RWPE1 (cell line): Measurements from ENCODE around the gene MEGF6.

Experiments
- CTCF ChIA-PET: fragments of 350-600 bp; sonication (Branson Sonifier 250); formaldehyde crosslinking; extraction: SDS; loops from one replicate; lab custom pipeline; 2021; lab: Yijun Ruan, JAX
- POLR2A ChIA-PET: fragments of 400-600 bp; formaldehyde crosslinking; extraction: SDS; loops from one replicate; lab custom pipeline; 2020; ENCODE audit warnings: antibody characterized with exemption; ENCODE audit not compliant: low non-redundant PET; lab: Yijun Ruan, JAX
- DNase-seq: peaks from one replicate; pipeline ENCODE4 v3.0.0; 2012; ENCODE audit warnings: low spot score
- H3K27ac ChIP-seq: fragments of 450-650 bp; 2 replicates; pipeline ENCODE4 v1.5.1; 2017
- TF ChIP-seq, protein P1 (sequence below): fragments of 450-650 bp; conservative IDR thresholded peaks from 2 replicates; pipeline ENCODE4 v1.5.1; 2017; ENCODE audit warnings: low read depth, mild to moderate bottlenecking

MEGF6 gene

DNA sequence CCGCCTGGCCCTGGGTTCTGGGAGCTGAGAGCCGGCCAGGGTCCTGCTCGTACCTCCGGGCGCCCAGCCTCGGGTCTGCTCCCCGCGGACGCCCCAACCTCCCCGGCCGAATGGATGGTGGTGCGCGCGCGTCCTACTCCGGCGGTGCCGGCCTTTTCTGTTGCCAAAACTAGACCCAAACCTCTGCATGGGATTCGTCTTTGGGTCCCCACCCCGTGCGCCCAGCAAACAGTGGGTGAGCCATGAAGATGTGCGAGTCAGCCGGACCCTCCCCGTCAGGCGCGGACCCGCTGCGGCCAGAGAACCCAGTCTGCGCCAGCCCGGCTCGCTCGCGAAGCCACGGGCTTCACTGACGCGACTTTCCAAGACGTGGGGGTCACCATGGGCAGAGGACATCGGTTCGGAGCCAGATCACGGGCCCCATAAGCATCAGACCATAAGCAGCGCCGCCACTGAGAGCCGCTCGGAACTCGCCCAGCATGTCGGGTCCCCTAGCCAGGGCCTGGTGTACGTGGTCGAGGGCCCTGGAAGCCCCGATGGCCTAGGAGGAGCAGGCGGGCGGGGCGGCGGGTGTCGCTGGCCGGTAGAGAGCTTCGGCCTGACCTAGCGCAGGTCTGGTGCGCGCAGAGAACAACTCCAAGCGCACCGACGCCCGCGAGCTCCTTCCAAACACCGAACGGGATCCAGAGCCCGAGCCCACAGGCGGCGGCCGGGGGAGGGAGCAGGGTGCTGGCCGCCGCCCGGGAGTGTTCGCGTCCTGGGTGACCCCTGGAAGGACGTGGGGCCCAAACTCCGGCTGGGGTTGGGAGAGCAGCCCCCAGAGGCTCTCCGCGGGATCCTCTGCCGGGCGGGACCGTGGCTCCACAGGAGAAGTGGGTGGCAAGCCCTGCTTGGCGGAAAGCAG lies 40.0 kb upstream of the MEGF6 start:
- ChIA-PET POLR2A (interaction anchor here (0.6 to 1.1 kb wide), 2 partner anchors 32 to 1195 kb away, joined by 3 to 4 read pairs; no protein-coding TSS in a partner anchor), CTCF (no interaction called here)
- no peak for DNase-seq
- H3K27ac ChIP-seq, result no peak overlapping the region
- TF ChIP-seq, protein P1, sequence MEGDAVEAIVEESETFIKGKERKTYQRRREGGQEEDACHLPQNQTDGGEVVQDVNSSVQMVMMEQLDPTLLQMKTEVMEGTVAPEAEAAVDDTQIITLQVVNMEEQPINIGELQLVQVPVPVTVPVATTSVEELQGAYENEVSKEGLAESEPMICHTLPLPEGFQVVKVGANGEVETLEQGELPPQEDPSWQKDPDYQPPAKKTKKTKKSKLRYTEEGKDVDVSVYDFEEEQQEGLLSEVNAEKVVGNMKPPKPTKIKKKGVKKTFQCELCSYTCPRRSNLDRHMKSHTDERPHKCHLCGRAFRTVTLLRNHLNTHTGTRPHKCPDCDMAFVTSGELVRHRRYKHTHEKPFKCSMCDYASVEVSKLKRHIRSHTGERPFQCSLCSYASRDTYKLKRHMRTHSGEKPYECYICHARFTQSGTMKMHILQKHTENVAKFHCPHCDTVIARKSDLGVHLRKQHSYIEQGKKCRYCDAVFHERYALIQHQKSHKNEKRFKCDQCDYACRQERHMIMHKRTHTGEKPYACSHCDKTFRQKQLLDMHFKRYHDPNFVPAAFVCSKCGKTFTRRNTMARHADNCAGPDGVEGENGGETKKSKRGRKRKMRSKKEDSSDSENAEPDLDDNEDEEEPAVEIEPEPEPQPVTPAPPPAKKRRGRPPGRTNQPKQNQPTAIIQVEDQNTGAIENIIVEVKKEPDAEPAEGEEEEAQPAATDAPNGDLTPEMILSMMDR, result no peak

DNA sequence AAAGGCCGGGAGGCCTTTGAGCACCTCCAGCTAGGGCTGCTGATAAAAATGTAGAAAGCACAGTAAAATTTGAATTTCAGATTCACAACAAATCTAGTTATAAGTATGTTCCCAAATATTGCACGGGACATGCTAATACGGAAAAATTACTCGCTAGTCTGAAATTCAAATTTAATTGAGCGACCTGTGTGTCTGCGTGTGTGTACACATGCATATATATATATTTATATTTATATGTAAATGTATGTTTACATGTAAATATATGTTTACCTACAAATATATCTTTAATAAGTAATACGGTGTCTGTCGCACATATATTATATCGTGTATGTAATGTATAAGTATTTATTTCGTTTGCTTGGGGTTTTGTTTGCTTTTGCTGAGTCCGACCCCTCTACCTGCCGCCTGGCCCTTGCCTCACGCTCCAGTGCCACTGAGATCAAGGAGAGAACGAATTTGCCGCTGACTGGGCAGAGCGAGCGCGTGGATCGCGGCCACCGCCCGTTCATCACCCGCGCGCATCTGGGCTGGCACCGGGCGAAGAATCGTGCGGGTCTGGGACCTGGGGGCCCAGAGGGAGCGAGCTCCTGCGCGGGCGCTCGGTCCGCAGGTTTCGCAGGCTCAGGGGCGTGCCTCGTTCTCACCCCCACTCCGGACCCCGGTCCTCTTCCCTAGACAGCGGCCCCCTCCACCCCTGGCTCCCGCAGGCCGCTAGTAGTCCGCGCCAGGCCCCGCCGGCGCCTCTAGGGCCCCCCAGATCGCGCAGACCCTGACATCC lies 39.1 kb upstream of the MEGF6 start:
- TF ChIP-seq, protein P1, result no peak
- CTCF ChIA-PET, result interaction anchor here (0.6 kb wide), 1 partner anchor 1239 kb away, joined by 3 read pairs; no protein-coding TSS in a partner anchor
- POLR2A ChIA-PET, result no interaction called here
- H3K27ac ChIP-seq, result no peak overlapping the region
- no peak for DNase-seq

DNA sequence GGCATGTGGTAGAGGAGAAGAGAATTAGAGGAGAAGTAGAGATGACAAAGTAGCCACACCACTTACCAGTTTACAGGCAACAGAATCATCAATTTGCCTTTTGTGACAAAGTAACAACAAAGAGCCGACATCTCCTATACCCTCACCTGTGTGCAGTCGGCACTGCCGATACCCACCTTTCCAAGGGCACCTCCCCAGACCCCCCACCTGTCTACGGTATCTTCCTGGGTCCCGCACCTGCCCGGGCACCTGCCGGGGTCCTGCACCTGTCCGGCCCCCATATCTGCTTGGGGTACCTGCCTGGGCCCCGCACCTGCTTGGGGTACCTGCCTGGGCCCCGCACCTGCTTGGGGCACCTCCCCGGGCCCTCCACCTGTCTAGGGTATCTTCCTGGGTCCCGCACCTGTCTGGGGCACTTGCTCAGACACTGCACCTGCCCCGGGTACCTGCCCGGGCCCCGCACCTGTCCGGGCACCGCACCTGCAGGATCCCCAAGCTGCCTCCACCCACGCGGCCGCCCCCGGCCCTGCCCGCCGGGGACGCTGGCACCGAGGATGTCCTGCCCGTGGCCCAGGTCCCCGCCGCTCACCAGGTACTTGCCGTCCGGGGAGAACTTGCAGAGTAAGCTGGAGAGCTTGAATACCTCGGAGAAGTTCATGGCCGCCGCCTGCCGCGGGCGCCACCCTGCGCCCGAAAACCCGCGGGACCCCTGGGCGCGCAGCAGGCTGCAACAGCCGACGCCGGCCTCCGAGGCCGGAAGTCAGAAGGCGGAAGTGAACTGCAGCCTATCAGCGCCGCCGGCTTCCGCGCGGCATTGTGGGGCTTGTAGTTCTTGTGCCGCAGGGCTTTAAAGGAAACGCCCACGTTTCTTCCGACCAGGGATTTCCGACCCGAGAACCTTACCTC lies 38.3 kb upstream of the MEGF6 start, which contains the start of gene WRAP73:
Gene WRAP73, minus strand, starts transcription at position 762 of the 906 bp plus-strand sequence. Its CDS starts 104 bp downstream, at position 658.
- H3K27ac ChIP-seq, result peak within 1 kb of the TSS; percentile 37
- CTCF ChIA-PET, result no interaction called here

DNA sequence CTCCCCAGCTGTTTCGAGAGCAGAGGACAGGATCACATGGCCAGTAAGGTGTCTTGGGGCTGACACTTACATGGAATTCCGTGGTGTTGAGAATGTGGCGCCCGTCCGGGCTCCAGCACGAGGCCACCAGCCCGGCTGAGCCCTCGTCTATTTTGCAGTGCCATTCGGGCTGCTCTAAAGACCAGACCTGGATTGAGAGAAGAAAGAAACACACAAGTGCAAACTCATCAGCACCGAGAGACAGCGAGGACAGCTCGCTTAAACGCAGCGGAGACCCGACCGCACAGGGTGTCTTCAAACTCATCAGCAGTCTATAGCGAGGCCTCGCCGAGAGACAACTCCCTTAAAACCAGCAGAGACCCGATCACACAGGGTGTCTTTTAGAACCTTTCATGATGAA lies 35.3 kb upstream of the MEGF6 start:
- ChIA-PET CTCF (interaction anchor here (0.7 kb wide), 1 partner anchor 56 kb away, joined by 3 read pairs; no protein-coding TSS in a partner anchor), POLR2A (no interaction called here)
- TF ChIP-seq, protein P1, result no peak
- no peak for DNase-seq
- no peak overlapping the region for H3K27ac ChIP-seq

More for the DNA sequence above, 38.3 kb upstream of the MEGF6 start, which contains the start of gene WRAP73:
- POLR2A ChIA-PET, result no interaction called here
- peak; percentile 89 for DNase-seq
- TF ChIP-seq, protein P1, result peak; percentile 23; the same call in 1 of the 2 replicates

DNA sequence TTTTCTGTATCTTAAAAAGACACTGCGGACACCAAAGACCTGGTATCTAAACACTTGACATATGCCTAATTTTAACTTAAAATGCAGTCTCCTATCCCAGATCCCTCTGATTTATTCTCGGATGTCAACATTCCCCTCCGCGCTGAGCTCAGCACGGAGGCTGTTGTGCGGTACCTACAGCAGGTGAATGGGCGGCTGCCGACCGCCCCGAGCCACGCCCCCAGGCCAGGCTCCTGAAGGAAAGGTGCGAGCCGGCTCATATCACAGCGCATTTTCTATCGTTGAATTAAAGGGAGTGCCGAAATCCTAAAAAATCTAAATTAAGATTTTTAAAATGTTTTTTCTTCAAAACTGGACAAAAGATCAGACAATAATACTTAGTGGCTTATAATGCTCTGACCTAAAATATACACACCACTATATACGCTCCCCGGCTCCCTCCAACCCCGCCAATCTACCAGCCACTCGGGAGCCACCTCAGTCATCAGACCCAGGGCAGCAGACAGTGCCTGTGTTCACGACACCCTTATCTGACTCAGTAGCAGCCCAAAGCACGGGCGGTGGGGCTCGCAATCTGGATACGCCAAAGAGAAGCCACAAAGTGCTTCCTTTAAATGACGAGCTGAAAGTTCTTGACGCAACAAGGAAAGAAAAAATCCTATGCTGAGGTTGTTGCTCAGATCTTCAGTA lies 34.5 kb upstream of the MEGF6 start:
- TF ChIP-seq, protein P1, result no peak

More for the DNA sequence above, 34.5 kb upstream of the MEGF6 start:
- ChIA-PET CTCF (interaction anchor here (0.9 kb wide), 1 partner anchor 79 kb away, joined by 5 read pairs; no protein-coding TSS in a partner anchor), POLR2A (no interaction called here)
- DNase-seq, result no peak
- no peak overlapping the region for H3K27ac ChIP-seq
